HG02759 (cell line): ENCODE measurements around the gene IPO9.

Experiments
- ATAC-seq: cut with Tn5 transposase; IDR thresholded peaks from one replicate; pipeline ENCODE4 v1.9.1; 2021; ENCODE audit warnings: mild to moderate bottlenecking, moderate library complexity; ENCODE audit not compliant: unreplicated experiment

IPO9 gene

DNA sequence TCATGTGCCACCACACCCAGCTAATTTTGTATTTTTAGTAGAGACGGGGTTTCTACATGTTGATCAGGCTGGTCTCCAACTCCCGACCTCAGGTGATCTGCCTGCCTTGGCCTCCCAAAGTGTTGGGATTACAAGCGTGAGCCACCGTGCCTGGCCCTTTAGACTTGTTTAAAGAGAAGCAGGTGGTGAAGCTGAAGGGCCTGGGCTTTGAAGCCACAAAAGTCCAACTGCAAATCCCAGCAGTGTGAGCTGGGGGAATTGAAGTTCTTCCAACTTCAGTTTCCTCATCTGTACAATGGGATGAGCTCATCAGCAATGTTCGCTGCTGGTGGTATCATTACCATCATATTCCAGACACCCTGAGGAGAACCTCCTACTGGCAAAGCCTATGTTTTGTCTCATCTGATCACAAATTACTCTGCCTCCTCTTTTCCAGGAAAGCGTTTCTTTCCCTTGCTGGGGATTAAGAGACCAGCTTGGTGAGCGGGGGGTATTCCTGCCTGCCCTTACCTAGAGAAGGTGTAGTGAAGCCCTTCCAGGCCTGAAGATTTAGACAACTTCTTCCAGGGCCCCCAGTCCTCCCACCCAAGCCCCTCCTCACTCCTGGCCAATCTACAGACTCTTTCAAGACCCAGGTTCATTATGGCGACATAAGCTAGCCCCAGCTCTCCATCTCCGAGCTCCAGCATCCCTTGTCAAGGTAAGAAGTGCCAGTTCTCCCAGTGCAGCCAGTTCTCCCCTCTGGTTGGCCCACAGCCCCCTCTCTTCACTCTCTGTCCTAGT is 57.3 kb downstream of the IPO9 start:
- no peak for ATAC-seq

GRCh38 chr1:201887116-201887866 is 58.3 kb downstream of the IPO9 start:
- ATAC-seq = no peak

DNA sequence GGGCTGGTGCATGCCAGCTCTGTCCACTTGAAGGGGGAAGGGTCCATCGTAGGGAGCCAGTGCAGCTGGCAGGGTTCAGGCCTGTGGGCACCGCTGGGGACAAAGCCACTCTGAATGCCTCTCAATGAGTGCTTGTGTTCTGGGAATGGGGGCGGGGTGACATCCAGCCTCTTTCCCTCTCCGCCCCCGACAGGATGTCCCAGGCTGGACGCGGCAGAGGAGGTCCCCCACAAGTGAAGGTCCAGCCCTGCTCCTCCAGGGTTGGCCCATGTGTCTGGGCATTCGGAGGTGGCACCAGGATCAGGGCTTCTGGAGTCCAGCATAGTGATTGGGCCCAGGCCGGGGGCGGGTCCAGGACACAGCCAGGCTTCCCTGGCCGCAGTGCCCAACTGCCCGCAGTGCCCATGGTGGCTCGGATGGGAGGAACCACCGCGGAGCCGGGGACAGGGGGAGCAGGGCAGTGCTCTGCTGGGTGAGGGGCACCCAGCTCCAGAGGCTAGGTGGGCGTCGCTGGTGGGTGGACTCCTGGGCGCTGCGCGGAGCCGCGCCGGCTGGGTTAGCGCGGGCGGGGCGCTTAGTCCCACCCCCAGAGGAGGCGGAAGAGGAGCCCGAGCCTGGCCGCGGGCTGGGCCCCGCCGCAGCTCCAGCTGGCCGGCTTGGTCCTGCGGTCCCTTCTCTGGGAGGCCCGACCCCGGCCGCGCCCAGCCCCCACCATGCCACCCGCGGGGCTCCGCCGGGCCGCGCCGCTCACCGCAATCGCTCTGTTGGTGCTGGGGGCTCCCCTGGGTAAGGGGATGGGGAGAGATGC is 59.5 kb downstream of the IPO9 start, which contains the start of gene SHISA4:
Gene SHISA4 (plus strand): TSS at position 617 of the 808 bp plus-strand sequence. CDS start 97 bp downstream, at position 714.
- ATAC-seq = no peak

GRCh38 chr1:201889090-201889968 is 60.4 kb downstream of the IPO9 start:
- no peak for ATAC-seq

- no peak for ATAC-seq
These were observed 61.3 kb downstream of the IPO9 start for GRCh38 chr1:201890223-201890622.

GRCh38 chr1:201890806-201891450 is 62.0 kb downstream of the IPO9 start:
- ATAC-seq = no peak

GRCh38 chr1:201891451-201892045 is 62.6 kb downstream of the IPO9 start:
- ATAC-seq = no peak

DNA sequence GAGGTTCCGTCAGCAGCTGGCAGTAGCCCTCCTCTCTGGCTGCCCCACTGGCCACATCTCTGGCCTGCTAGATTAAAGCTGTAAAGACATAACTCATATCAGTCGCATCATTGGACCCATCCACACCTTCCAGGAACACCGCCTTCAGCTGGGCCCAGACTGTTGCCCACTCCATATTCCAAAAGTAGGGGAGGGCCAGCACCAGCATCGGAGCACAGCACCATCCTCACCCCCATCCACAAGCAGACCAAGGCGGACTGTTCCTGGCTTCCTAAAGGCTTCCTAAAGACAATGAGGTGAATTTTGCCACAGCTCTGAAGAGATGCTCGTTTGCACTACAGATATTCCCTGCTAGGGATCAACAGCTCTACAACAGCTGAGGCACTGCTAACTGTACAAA is 63.3 kb downstream of the IPO9 start:
- ATAC-seq = no peak

GRCh38 chr1:201893431-201893830 is 64.5 kb downstream of the IPO9 start:
- ATAC-seq = no peak

DNA sequence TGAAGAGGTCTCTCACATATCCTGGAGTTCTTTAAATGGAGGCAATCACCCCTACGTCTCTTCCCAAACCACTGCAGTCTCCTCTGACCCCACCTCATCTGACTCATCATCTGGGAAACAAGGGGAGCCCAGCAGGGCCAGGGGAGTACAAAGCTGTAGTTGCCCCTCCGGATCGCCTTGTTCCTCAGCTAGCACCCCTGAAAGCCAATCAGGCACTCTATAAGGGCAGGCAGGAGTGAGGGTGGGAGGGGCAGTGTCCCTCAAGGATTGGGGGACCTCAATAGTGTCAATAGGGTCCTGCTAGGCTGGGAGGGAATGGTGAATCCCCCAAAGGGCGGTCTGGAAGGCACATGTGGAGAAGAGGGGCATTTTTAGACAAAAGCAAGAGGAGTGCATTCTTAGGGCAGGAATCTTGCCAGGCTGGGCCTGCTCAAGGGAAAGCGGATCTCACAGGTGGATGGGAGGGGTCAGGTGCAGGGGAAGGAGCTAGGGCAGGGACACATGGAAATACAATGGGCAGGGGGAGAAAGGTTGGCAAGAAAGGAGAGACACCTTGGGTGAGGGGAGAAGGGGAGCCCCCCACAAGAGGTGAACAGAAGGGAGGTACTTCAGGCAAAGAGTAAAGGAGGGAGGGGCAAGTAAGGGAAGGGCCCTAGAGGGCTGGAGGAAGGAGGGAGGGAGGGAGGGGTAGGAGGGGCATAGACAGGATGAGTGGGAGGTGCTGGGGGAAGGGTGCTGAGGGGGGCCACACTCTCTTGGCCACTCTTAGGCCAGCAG is 65.6 kb downstream of the IPO9 start:
- no peak for ATAC-seq

- ATAC-seq = no peak
These were observed 66.2 kb downstream of the IPO9 start for GRCh38 chr1:201895120-201895665.

- ATAC-seq = peak; percentile 89
These were observed 67.2 kb downstream of the IPO9 start for GRCh38 chr1:201895913-201896807.

- no peak for ATAC-seq
These were observed 68.0 kb downstream of the IPO9 start for GRCh38 chr1:201896951-201897391.

DNA sequence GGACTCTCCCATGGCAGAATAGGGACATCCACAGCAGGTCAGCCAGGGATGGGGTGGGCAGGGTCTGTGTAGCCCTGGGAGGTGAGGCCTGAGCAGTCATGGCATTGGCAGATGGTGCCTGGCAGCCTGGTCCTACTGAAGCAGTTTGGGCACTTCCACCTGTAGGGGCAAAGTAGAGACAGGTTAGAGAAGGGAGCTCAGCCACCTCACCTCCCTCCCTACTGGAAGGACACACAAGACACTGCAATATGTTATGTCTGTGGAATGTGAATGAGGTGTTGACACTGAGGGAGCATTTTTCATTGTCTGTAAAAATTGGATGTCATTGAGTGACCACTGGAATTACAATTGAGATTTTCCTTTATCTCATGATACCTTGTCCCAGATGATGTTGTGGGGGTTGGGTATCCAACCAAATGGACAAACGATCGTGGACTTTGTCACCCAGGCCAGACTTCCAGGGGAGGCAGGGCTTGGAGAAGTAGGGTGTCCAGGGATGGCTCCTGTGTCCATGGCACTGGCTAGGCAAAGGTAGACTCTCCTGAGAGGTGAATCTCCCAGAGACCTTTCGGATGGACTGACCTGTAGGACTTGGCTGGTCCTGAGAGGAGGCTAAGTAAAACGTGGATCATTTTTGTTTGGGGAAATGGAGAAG is 69.4 kb downstream of the IPO9 start:
- no peak for ATAC-seq

GRCh38 chr1:201898992-201899391 is 70.0 kb downstream of the IPO9 start:
- ATAC-seq = no peak

DNA sequence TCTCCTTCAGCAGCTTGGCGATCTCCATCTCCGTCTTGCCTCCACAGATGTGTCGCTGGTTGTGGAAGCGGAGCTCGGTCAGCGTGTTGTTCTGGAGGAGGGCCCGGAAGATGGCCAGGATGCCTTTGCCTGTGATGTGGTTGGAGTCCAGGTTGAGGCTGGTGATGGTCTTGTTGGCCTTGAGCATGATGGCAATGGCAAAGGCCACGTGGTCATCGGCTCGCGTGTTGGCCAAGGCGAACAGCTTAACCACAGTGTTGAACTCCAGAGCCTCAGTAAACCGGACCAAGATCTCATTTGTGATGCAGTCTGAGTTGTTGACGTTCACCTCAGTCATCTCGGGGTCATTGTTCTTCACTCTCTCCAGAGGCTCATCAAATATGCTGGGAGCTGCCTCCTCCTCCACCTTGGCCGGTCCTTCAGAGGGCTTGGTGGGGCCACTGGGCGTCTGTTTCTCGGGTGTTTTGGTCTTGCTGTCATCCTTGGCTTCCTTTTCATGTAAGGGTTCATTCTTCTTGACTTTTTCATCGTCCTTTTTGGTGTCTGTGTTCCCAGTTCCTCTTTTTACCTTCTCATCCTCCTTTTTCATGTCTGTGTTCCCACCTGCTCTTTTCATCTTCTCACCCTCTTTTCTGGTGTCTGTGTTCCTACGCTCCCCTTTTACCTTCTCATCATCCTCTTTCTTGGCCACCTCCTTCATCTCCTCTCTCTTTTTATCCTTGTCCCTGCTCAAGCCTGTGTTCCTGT is 70.9 kb downstream of the IPO9 start:
- ATAC-seq = no peak
